HCEC 1CT (cell line): ENCODE data around the gene FPR1.

Experiments used
- DNase-seq: peaks from one replicate; pipeline ENCODE4 v3.0.0-alpha.2; 2017

FPR1 gene

DNA sequence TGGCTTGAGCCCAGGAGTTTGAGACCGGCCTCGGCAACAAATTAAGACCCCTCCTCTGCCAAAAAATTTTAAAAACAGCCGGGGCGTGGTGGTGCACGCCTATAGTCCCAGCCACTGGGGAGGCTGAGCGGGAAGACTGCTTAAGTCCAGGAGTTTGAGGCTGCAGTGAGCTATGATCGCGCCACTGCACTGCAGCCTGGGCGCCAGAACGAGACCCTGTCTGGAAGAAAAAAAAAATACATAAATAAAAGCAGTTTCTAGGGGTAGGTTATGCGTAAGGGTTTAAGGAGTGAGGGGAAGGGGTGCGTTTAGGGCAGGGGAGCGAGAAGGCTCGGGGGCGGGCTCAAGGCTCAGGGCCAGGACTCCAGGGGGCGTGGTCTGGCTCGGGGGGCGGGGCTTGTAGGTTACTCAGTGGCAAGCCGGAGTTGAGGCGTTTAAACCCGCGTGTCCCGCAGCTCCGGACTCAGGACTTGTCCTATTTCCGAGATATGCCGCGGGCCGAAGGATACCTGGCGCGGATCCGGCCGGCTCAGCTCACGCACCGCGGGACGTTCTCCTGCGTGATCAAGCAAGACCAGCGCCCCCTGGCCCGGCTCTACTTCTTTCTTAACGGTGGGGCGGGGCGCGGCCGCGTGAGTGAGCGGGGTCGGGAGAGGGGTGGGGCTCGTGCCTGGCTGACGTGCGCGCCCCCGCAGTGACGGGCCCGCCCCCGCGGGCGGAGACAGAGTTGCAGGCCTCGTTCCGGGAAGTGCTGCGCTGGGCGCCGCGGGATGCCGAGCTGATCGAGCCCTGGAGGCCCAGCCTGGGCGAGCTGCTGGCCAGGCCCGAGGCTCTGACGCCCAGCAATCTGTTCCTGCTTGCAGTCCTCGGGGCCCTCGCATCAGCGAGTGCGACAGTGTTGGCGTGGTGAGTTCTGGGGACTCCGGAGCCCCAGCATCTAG, 47.8 kb downstream of the FPR1 start:
- peak; percentile 86 for DNase-seq

DNA sequence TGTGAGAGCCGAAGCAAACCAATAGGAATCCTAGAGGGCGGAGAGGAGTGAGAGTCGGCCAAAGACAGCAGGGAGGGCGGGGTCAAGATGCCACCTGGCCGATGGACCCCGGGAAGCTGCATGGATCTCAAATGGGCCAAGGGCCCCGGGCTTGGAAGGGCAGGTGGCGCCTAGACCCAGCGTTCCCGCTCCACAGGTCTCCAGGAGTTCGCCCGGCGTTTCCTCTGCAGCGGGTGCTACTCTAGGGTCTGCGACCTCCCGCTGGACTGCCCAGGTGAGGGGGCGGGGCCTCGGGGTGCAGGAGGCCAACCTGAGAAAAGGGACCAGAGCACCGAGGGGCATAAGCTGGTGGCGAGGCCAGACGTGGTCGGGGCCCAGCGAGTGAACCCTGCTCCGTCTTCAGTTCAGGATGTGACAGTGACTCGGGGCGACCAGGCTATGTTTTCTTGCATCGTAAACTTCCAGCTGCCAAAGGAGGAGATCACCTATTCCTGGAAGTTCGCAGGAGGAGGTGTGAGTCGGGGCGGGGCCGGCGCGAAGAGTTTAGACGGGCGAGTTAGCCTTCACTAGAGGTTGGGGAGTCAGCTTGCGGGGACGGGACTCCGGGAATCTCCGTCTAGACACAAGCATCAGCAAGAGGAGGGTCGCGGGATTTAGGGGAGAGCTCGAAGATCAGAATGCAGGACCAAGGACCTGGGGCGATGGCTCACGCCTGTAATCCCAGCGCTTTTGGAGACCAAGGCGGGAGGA, 48.7 kb downstream of the FPR1 start:
- DNase-seq: no peak

DNA sequence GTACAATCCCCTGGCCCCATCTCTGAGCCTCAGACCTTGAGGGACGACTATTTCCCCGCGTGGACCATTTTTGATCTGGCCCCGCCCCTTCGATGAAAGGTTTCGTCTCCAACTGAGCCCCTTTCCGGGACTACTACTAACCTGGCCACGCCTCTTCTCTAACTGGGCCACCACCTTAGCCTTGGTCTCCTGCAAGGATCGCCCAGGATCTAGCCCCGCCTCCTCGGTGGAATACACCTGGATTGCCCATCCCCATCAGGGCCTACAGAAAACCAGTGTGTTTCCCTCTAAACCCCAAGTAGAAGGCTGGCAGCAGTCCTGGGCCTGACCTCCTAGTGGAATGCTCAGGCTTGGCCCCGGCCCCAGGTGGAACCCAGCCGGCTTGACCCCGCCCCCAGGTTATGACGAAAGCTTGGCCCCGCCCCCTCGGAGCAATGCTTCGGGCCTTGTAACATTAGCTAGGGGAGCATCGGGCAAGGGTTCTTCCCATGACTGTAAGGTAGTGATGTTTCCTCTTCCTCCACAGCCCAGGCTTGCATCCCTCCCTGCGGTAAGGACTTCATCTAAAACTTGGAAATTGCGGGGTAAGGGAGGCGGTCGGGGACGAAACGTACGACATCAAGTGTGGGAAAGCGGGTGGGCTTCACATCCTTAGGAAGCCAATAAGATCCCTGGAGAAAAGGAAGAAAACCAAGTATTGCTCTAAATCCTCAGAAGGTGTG, 49.4 kb downstream of the FPR1 start:
- DNase-seq: no peak

DNA sequence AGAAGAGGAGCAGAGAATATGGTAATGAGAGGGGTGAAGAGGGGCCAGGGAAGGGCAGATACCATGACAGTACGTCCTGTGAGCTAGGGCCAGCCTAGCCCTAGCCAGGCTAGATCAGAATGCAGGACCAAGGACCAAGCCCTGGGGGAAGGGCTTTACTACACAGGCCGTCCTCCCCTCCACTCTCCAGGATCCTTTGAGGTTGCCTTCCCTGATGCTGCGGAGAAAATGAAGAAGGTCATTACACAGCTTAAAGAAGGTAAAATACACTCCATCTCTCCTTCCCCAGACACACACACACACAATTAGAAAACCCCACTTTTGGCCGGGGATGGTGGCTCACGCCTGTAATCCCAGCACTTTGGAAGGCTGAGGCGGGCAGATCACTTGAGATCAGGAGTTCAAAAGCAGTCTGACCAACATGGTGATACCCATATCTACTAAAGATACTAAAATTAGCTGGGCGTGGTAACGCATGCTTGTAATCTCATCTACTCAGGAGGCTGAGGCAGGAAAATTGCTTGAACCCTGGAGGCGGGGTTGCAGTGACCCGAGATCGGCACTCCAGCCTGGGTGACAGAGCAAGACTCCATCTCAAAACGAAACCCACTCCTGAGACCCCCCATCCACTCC, 50.1 kb downstream of the FPR1 start:
- no peak for DNase-seq

DNA sequence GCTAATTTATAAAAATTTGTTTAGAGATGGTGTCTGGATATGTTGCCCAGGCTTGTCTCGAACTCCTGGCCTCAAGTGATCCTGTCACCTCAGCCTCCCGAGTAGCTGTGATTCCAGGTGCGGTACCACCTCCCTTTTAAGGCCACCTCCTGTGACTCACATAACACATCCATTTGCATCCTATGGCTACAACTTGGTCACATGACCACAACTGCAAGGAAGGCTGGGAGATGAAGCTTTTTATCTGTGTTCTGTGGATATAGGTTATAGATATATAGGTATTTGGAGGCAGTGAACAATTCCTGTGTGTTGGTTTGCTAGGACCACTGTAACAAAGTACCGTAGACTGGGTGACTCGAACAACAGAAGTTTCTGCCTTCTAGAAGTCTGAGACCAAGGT, 52.5 kb downstream of the FPR1 start:
- DNase-seq: no peak

DNA sequence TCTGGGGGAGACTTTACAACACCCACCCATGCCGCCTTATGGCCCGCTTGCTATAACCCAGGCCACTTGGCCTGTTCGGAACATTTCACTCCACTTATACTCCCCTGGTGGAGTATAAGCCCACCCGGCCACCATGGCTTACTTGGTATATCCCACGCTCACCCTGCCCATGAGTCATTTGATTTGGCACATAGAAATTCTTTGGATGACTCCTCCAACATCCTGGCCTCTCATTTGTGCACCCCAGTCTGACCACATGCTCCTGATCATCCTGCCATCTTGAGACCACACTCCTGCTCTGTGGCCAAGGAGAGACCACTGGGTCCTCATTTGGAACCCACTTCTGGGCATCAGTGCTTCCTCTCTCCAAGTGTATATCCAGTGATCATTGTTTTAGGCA, 53.4 kb downstream of the FPR1 start:
- DNase-seq: peak; percentile 47

DNA sequence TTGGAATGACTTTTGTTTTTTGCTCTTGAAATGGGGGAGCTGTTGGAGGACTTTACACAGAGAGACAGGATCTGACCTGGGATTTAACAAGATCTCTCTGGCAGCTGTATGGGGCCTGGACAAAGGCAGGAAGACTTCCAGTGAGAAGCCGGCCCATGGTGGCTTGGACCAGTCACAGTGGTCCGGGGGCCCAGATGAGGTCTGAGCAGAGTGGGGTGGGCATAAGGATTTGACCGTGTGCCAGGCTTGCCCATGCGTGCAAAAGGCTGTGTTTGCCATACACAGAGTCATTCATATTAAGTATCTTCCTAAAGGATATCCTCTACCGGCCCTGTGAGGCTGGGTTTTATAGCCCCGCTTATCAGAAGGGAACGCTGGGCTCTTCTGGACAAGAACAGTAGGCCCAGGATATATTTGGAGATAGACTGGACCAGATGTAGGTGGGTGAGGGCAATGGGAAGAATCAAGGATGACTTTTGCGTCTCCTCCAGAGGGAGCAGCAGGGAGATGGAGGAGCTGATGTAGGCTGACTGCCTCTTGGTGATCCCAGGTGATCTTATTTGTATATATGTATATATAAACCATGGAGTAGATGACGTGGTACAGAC, 54.4 kb downstream of the FPR1 start:
- no peak for DNase-seq

DNA sequence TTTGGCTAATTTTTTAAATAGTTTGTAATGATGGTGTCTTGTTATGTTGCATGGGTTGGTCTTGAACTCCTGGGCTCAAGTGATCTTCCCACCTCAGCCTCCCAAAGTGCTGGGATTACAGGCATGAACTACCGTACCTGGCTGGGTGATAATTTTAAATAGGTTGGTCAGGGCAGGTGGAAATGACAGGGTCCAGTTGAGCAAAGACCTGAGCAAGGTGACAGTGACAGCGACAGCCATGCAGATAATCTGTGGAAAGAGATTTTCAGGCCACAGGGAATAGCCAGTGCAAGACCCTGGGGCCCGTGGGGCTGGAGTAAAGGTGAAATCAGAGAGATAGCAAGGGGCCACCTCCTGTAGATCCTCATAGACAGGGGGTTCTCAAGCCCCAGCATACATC, 55.1 kb downstream of the FPR1 start:
- no peak for DNase-seq
